NK-92 treated with Interleukin-12 subunit alpha and Interleukin-12 subunit beta, amount 100 ng/mL, for 24 hours (cell line): ENCODE results near the gene MYO3B.
"Not testable (repeated sequence)": the region's sequence is repeated elsewhere in the genome, so short reads cannot be mapped to it uniquely, and the experiment has no call there.

Experiments
- DNase-seq: peaks from one replicate; lab custom pipeline; 2025; lab: John Stamatoyannopoulos, UW

Gene MYO3B

GRCh38 chr2:170643346-170643745 lies 465.4 kb downstream of the MYO3B start:
- no peak for DNase-seq

- DNase-seq = no peak
Observed at GRCh38 chr2:170647741-170648436, 469.9 kb downstream of the MYO3B start.

GRCh38 chr2:170651624-170652325 lies 473.8 kb downstream of the MYO3B start:
- DNase-seq = no peak

- DNase-seq = no peak
Observed at GRCh38 chr2:170652637-170653417, 474.9 kb downstream of the MYO3B start.

GRCh38 chr2:170656669-170657068 lies 478.7 kb downstream of the MYO3B start:
- DNase-seq = no peak

- no peak for DNase-seq
Observed at GRCh38 chr2:170660409-170660808, 482.5 kb downstream of the MYO3B start.

- DNase-seq = no peak
Observed at GRCh38 chr2:170665743-170666142, 487.8 kb downstream of the MYO3B start.

- no peak for DNase-seq
Observed at GRCh38 chr2:170669909-170670308, 492.0 kb downstream of the MYO3B start.

GRCh38 chr2:170670651-170671050 lies 492.7 kb downstream of the MYO3B start:
- DNase-seq = no peak

- no peak for DNase-seq
Observed at GRCh38 chr2:170671079-170671478, 493.1 kb downstream of the MYO3B start.

GRCh38 chr2:170674282-170674681 lies 496.3 kb downstream of the MYO3B start:
- not testable (repeated sequence) for DNase-seq

GRCh38 chr2:170675701-170676100 lies 497.8 kb downstream of the MYO3B start:
- no peak for DNase-seq

- no peak for DNase-seq
Observed at GRCh38 chr2:170679607-170680079, 501.7 kb downstream of the MYO3B start.

- no peak for DNase-seq
Observed at GRCh38 chr2:170680172-170680941, 502.4 kb downstream of the MYO3B start.

GRCh38 chr2:170681311-170681710 lies 503.4 kb downstream of the MYO3B start:
- no peak for DNase-seq

- DNase-seq = no peak
Observed at GRCh38 chr2:170685591-170685990, 507.6 kb downstream of the MYO3B start.

GRCh38 chr2:170689481-170689880 lies 511.5 kb downstream of the MYO3B start:
- DNase-seq = no peak

GRCh38 chr2:170690640-170691039 lies 512.7 kb downstream of the MYO3B start:
- DNase-seq = no peak

GRCh38 chr2:170694316-170694715 lies 516.4 kb downstream of the MYO3B start:
- DNase-seq = no peak

GRCh38 chr2:170695521-170696410 lies 517.8 kb downstream of the MYO3B start:
- DNase-seq = no peak

GRCh38 chr2:170696948-170697347 lies 519.0 kb downstream of the MYO3B start:
- no peak for DNase-seq
